Loucy (cell line): ENCODE data around the gene GALNT18.

Source experiments
- EZH2phosphoT487 ChIP-seq: fragments of 200-600 bp; IDR thresholded peaks from 2 replicates; pipeline ENCODE4 v1.6.1; 2018; ENCODE audit warnings: antibody characterized with exemption, mild to moderate bottlenecking, moderate library complexity, borderline replicate concordance
- TF ChIP-seq, protein P1 (sequence below): fragments of 200-600 bp; sonication (generic); conservative IDR thresholded peaks from 2 replicates; pipeline ENCODE4 v1.5.1; 2014; ENCODE audit warnings: mild to moderate bottlenecking, antibody characterized with exemption, low read length

DNA sequence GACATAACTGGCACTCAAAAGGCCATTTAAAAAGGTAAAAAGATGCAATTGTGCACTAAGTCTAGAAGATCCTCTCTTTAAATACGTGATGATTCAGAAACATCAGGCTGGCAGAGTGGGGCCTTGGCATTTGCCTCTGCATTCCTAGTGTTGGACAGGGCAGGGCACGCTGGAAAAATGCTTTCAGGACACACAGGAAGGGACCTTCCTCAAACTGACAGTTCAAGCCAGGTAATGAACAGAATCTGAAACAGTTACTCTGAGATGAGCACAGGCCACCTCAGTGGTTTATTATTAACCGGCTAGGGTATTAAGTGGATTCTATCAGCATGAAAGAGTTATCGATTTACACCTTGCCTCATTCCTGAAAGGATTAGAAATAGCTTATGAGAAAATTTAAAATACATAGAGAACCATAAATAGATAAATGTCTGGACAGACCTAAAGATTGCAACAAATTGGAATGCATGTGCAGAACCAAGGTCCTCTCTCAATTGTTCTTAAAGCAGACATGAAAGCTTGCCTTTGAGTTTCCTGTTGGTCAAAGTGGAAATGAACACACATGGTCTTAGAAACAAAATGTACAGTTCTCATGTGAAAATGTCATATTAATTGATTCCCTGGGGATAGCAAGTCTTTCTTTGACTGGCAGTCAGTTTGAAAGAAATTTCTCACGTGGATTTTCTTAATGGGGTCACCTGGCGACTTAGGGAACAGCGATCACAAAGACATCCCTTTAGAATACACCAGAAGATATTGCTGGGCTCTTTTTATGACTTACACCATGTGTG is 247.3 kb downstream of the GALNT18 start:
- TF ChIP-seq, protein P1, sequence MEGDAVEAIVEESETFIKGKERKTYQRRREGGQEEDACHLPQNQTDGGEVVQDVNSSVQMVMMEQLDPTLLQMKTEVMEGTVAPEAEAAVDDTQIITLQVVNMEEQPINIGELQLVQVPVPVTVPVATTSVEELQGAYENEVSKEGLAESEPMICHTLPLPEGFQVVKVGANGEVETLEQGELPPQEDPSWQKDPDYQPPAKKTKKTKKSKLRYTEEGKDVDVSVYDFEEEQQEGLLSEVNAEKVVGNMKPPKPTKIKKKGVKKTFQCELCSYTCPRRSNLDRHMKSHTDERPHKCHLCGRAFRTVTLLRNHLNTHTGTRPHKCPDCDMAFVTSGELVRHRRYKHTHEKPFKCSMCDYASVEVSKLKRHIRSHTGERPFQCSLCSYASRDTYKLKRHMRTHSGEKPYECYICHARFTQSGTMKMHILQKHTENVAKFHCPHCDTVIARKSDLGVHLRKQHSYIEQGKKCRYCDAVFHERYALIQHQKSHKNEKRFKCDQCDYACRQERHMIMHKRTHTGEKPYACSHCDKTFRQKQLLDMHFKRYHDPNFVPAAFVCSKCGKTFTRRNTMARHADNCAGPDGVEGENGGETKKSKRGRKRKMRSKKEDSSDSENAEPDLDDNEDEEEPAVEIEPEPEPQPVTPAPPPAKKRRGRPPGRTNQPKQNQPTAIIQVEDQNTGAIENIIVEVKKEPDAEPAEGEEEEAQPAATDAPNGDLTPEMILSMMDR = no peak
- no peak for TF ChIP-seq EZH2phosphoT487
